A673 (cell line): ENCODE results near the gene SKI. TPM values are rescaled to one million over a fixed set of nuclear protein-coding genes. Genes with fewer than 3 reads are reported as not detected.

Experiments used
- BruUV-seq: library from RNA; stranded (reverse); fragments of 400-500 nt; replicated peaks from 2 replicates; lab custom pipeline; 2021; lab: Mats Ljungman, UMichigan
- CTCF ChIA-PET: fragments of 300-600 bp; sonication (Branson Sonifier 250); formaldehyde crosslinking; loops from one replicate; lab custom pipeline; 2022; ENCODE audit warnings: antibody characterized with exemption; lab: Charles Lee
- POLR2A ChIA-PET: fragments of 300-600 bp; sonication (Branson Sonifier 250); formaldehyde crosslinking; loops from one replicate; lab custom pipeline; 2022; ENCODE audit warnings: antibody characterized with exemption; ENCODE audit not compliant: low non-redundant PET; lab: Charles Lee
- DNase-seq: peaks from one replicate; pipeline ENCODE4 v3.0.0-alpha.2; 2015; ENCODE audit warnings: low spot score
- H3K27ac ChIP-seq: fragments of 200-600 bp; sonication (generic); 2 replicates; pipeline ENCODE4 v1.5.1; 2016; ENCODE audit warnings: mixed run types, low read depth, mild to moderate bottlenecking, mixed read lengths, antibody characterized with exemption, low read length; ENCODE audit not compliant: poor library complexity, severe bottlenecking
- H3K27me3 ChIP-seq: fragments of 200-600 bp; sonication (generic); replicated peaks from 2 replicates; pipeline ENCODE4 v1.6.1; 2017; ENCODE audit warnings: mixed run types, low read depth, mild to moderate bottlenecking, mixed read lengths, antibody characterized with exemption, low read length; ENCODE audit not compliant: insufficient read depth, poor library complexity
- H3K36me3 ChIP-seq: fragments of 200-600 bp; sonication (generic); 2 replicates; pipeline ENCODE4 v1.6.1; 2016; ENCODE audit warnings: mixed run types, mild to moderate bottlenecking, mixed read lengths, antibody characterized with exemption, low read length; ENCODE audit not compliant: insufficient read depth, poor library complexity, severe bottlenecking
- H3K4me1 ChIP-seq: fragments of 200-600 bp; sonication (generic); 2 replicates; pipeline ENCODE4 v1.6.1; 2017; ENCODE audit warnings: mixed run types, mild to moderate bottlenecking, mixed read lengths, antibody characterized with exemption, low read length; ENCODE audit not compliant: insufficient read depth, poor library complexity, severe bottlenecking
- H3K4me3 ChIP-seq: fragments of 200-600 bp; sonication (generic); 2 replicates; pipeline ENCODE4 v1.5.1; 2016; ENCODE audit warnings: low read depth, mixed run types, mild to moderate bottlenecking, mixed read lengths, low read length; ENCODE audit not compliant: poor library complexity, severe bottlenecking
- H3K9me3 ChIP-seq: fragments of 200-600 bp; sonication (generic); 2 replicates; pipeline ENCODE4 v1.6.1; 2016; ENCODE audit warnings: mixed run types, low read depth, mild to moderate bottlenecking, mixed read lengths, antibody characterized with exemption, low read length; ENCODE audit not compliant: poor library complexity, severe bottlenecking
- EZH2 ChIP-seq: fragments of 200-600 bp; sonication (generic); IDR thresholded peaks from 2 replicates; pipeline ENCODE4 v1.6.1; 2017; ENCODE audit warnings: borderline replicate concordance, low read depth, mild to moderate bottlenecking, mixed read lengths, antibody characterized with exemption, low read length; ENCODE audit not compliant: poor library complexity, severe bottlenecking
- intact Hi-C: fragments of 100-400 bp; cut with micrococcal nuclease; formaldehyde crosslinking; loops from one replicate; pipeline ENCODE4 v1.10.0; 2022; ENCODE audit not compliant: unreplicated experiment
- total RNA-seq: library from RNA; stranded (reverse); gene quantifications from 2 replicates; pipeline ENCODE4 v1.2.3, GENCODE V29; 2021
- TF ChIP-seq, protein P1 (sequence below): fragments of 300-800, 200-600 bp; sonication (generic); conservative IDR thresholded peaks from 2 replicates; pipeline ENCODE4 v1.5.1; 2017; ENCODE audit warnings: low read depth, mild to moderate bottlenecking, antibody characterized with exemption, low read length, moderate library complexity, mixed read lengths

Gene SKI
- total RNA-seq, 1 experiment from 2014 or later, result 88.1 TPM

GRCh38 chr1:2182376-2182775 is 45.7 kb upstream of the SKI start:
- Histone ChIP-seq H3K27me3 (no peaks in the 10 kb centered on the region), H3K36me3 (peaks cover 4% of the 10 kb centered on the region), H3K9me3 (no peaks in the 10 kb centered on the region), H3K4me3 (no peak overlapping the region), H3K4me1 (no peaks in the 10 kb centered on the region), H3K27ac (no peak overlapping the region)
- TF ChIP-seq, protein P1, sequence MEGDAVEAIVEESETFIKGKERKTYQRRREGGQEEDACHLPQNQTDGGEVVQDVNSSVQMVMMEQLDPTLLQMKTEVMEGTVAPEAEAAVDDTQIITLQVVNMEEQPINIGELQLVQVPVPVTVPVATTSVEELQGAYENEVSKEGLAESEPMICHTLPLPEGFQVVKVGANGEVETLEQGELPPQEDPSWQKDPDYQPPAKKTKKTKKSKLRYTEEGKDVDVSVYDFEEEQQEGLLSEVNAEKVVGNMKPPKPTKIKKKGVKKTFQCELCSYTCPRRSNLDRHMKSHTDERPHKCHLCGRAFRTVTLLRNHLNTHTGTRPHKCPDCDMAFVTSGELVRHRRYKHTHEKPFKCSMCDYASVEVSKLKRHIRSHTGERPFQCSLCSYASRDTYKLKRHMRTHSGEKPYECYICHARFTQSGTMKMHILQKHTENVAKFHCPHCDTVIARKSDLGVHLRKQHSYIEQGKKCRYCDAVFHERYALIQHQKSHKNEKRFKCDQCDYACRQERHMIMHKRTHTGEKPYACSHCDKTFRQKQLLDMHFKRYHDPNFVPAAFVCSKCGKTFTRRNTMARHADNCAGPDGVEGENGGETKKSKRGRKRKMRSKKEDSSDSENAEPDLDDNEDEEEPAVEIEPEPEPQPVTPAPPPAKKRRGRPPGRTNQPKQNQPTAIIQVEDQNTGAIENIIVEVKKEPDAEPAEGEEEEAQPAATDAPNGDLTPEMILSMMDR, result no peak
- TF ChIP-seq EZH2, result no peak
- no peak for DNase-seq
- intact Hi-C loops, result no loop called here
- ChIA-PET CTCF (no interaction called here), POLR2A (no interaction called here)
- BruUV-seq, result no TSS peak

- ChIA-PET POLR2A (no interaction called here), CTCF (interaction anchor here (1.1 kb wide), 1 partner anchor 9 kb away, joined by 3 read pairs; no protein-coding TSS in a partner anchor)
- Histone ChIP-seq H3K4me3 (no peak overlapping the region), H3K4me1 (peaks cover under 1% of the 10 kb centered on the region), H3K9me3 (no peaks in the 10 kb centered on the region), H3K27ac (no peak overlapping the region), H3K36me3 (peaks cover 4% of the 10 kb centered on the region), H3K27me3 (no peaks in the 10 kb centered on the region)
- TF ChIP-seq, protein P1, result no peak
- TF ChIP-seq EZH2, result no peak
- intact Hi-C loops, result no loop called here
- DNase-seq, result no peak
- BruUV-seq, result no TSS peak
Measured at GRCh38 chr1:2183937-2184334, 44.2 kb upstream of the SKI start.

DNA sequence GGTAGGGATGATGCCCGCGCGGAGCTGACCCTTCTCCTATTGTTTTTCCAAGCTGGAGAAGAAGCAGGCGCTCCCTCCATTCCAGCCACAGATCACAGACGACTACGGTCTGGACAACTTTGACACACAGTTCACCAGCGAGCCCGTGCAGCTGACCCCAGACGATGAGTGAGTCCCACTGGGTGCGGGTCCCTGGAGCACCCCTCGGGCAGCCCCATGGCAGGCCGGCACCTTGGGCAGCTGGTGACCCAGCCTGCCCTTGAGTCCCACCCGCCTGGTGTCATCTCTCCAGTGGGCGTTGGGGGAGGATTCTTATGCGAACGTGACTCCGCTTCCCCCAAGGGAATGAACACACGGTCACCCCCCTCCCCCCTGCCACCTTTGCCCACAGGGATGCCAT is 43.6 kb upstream of the SKI start:
- TSS peak; percentile 24 for BruUV-seq
- CTCF ChIA-PET, result interaction anchor here (1.1 kb wide), 1 partner anchor 10 kb away, joined by 3 read pairs; no protein-coding TSS in a partner anchor
- TF ChIP-seq, protein P1, result no peak
- TF ChIP-seq EZH2, result no peak

More for the DNA sequence above, 43.6 kb upstream of the SKI start:
- no peak overlapping the region for H3K4me3 ChIP-seq
- peaks cover 4% of the 10 kb centered on the region for H3K36me3 ChIP-seq
- POLR2A ChIA-PET, result no interaction called here
- H3K27ac ChIP-seq, result no peak overlapping the region
- no peaks in the 10 kb centered on the region for H3K27me3 ChIP-seq
- H3K9me3 ChIP-seq, result no peaks in the 10 kb centered on the region
- DNase-seq, result no peak
- intact Hi-C loops, result no loop called here
- peaks cover 6% of the 10 kb centered on the region for H3K4me1 ChIP-seq
